GM19397 (cell line): ENCODE results near the gene TMEM238L.

ENCODE experiments used
- ATAC-seq: cut with Tn5 transposase; IDR thresholded peaks from one replicate; pipeline ENCODE4 v1.9.1; 2021; ENCODE audit warnings: mild to moderate bottlenecking, moderate library complexity; ENCODE audit not compliant: unreplicated experiment

TMEM238L gene

DNA sequence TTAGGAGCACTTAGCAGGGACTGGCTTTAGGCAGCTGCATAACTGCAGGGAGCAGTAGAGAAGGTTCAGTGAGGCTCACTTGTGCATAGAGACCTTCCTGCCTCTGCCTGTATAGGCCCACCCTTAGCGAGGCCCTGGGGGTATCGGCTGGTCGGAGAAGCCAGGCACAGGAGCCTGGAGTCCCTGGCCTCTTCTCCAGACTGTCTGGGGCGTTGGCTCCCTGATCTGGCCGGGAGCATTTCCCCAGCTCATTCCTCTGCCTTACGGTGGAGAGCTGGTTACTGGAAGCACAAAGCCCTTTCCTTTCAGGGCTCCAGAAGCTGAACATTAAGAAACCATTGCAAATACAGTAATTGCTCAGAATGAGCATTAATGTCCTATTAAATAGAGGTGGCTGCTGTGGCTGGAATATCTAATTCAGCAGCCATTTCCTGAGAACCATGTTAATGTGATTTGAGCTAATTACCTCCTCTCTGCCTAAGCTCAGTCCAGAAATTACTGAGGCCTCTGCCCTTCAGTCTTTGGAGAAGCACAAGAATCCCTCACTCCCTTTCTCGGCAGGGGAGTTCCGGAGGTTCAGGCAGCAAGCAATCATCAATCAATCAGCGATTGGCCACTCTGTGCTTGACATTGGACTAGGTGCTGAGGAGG lies 55.2 kb downstream of the TMEM238L start:
- no peak for ATAC-seq

DNA sequence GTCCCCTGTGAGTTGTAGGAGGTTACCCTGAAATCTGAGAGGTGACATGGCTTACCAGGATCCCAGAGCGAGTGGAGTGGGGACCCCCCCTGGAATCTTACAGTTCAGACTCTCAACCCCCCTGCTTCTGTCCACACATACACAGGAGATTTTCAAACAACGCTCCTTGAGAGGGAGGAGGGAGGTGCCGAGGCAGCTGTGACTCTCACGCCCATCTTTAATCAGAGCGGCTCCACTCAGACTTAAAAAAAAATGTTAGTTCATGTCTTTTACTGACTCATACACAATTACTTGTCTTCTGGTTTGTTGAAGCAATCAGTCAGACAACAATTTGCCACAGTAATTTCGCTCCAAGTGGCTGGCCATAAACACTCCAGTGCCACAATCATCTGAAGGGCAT lies 58.7 kb downstream of the TMEM238L start:
- no peak for ATAC-seq
